PFSK-1 (cell line): ENCODE results near the gene RGS6.

Experiments
- FOXP2 ChIP-seq: optimal IDR thresholded peaks from 2 replicates; pipeline ENCODE3; 2011; ENCODE audit warnings: borderline replicate concordance, control low read depth, inconsistent platforms; ENCODE audit not compliant: insufficient read depth; ENCODE audit errors: extremely low read length, extremely low read depth
- POLR2AphosphoS5 ChIP-seq: IDR thresholded peaks from 2 replicates; pipeline ENCODE4 v1.6.1; 2012; ENCODE audit warnings: low read depth, mild to moderate bottlenecking, control low read depth, low read length, moderate library complexity
- REST ChIP-seq, 2 experiments: IDR thresholded peaks; 2 replicates each; pipeline versions ENCODE4 v1.6.1 to v1.8.0; 2011 to 2012; ENCODE audit warnings: low read depth in 2 of 2, low read length in 2 of 2, control low read depth in 1 of 2, inconsistent platforms in 1 of 2, mild to moderate bottlenecking in 1 of 2, moderate library complexity in 1 of 2; ENCODE audit not compliant: insufficient read depth in 1 of 2
- SIN3A ChIP-seq: IDR thresholded peaks from 2 replicates; pipeline ENCODE4 v1.6.1; 2012; ENCODE audit warnings: mild to moderate bottlenecking, low read length, moderate library complexity, borderline replicate concordance; ENCODE audit not compliant: insufficient read depth
- TAF1 ChIP-seq: IDR thresholded peaks from 2 replicates; pipeline ENCODE4 v1.6.1; 2012; ENCODE audit warnings: low read length, control low read depth, borderline replicate concordance; ENCODE audit not compliant: insufficient read depth

The RGS6 gene

GRCh38 chr14:72614365-72614764 is 682.1 kb downstream of the RGS6 start:
- TF ChIP-seq POLR2AphosphoS5 (no peak), FOXP2 (no peak), REST (IDR thresholded peaks at IDR 0.05; ENCODE audit: insufficient read depth in 1 of 2, low read depth in 2 of 2, low read length in 2 of 2) (no peak), SIN3A (no peak), TAF1 (no peak)

GRCh38 chr14:72614891-72615415 is 682.7 kb downstream of the RGS6 start:
- no peak for TF ChIP-seq FOXP2
- TF ChIP-seq REST (IDR thresholded peaks at IDR 0.05; ENCODE audit: insufficient read depth in 1 of 2, low read depth in 2 of 2, low read length in 2 of 2) = no peak
- no peak for TF ChIP-seq POLR2AphosphoS5
- no peak for TF ChIP-seq TAF1
- no peak for TF ChIP-seq SIN3A

GRCh38 chr14:72615451-72616121 is 683.4 kb downstream of the RGS6 start:
- TF ChIP-seq REST (IDR thresholded peaks at IDR 0.05; ENCODE audit: insufficient read depth in 1 of 2, low read depth in 2 of 2, low read length in 2 of 2) = no peak
- TF ChIP-seq TAF1 = no peak
- TF ChIP-seq SIN3A = no peak
- no peak for TF ChIP-seq FOXP2
- TF ChIP-seq POLR2AphosphoS5 = no peak
